ENCODE results near the gene DLGAP4.

GRCh38 chr20:36435124-36435523 lies 129.0 kb downstream of the DLGAP4 start:
- no peak for TF ChIP-seq ELF1 (IDR thresholded peaks at IDR 0.05; ENCODE audit: borderline replicate concordance, low read depth)
- no peak for TF ChIP-seq TCF7L2 (IDR thresholded peaks at IDR 0.05; ENCODE audit: borderline replicate concordance, extremely low read depth, insufficient read depth, insufficient read length)
- no peak for TF ChIP-seq CTCF (IDR thresholded peaks at IDR 0.05 in 2 of 3, conservative IDR thresholded peaks at IDR 0.05 in 1 of 3; ENCODE audit: borderline replicate concordance in 1 of 3, insufficient read depth in 1 of 3, low read depth in 2 of 3, low read length in 2 of 3)
- TF ChIP-seq CEBPB (IDR thresholded peaks at IDR 0.05; ENCODE audit: low read depth) = no peak
- no peak for TF ChIP-seq REST (IDR thresholded peaks at IDR 0.05; ENCODE audit: low read depth)
- no peak for TF ChIP-seq EZH2phosphoT487 (IDR thresholded peaks at IDR 0.05; ENCODE audit: borderline replicate concordance)
